Loucy (cell line): ENCODE results near the gene SH2D3C.

Experiments used
- H2AFZ ChIP-seq: fragments of 200-600 bp; sonication (generic); 2 replicates; pipeline ENCODE4 v1.6.0; 2016; ENCODE audit warnings: antibody characterized with exemption, mild to moderate bottlenecking, low read length, moderate library complexity
- H3F3A ChIP-seq: fragments of 200-600 bp; 2 replicates; pipeline ENCODE4 v1.6.0; 2016; ENCODE audit warnings: antibody characterized with exemption, low read depth, mild to moderate bottlenecking
- H3K27me3 ChIP-seq: fragments of 200-600 bp; sonication (generic); 2 replicates; pipeline ENCODE4 v1.6.1; 2014; ENCODE audit warnings: low read length, mild to moderate bottlenecking; ENCODE audit not compliant: insufficient read depth, poor library complexity, severe bottlenecking
- H3K36me3 ChIP-seq: fragments of 200-600 bp; sonication (generic); 2 replicates; pipeline ENCODE4 v1.6.1; 2016; ENCODE audit warnings: low read length; ENCODE audit not compliant: insufficient read depth
- H3K4me1 ChIP-seq: fragments of 200-600 bp; sonication (generic); 2 replicates; pipeline ENCODE4 v1.5.1; 2014; ENCODE audit warnings: low read length, mild to moderate bottlenecking; ENCODE audit not compliant: insufficient read depth, poor library complexity, severe bottlenecking
- H3K4me2 ChIP-seq: fragments of 200-600 bp; sonication (generic); 2 replicates; pipeline ENCODE4 v1.6.0; 2014; ENCODE audit warnings: antibody characterized with exemption, low read length, low read depth, mild to moderate bottlenecking; ENCODE audit not compliant: poor library complexity, severe bottlenecking
- H3K4me3 ChIP-seq: fragments of 200-600 bp; sonication (generic); 2 replicates; pipeline ENCODE4 v1.5.1; 2014; ENCODE audit warnings: low read length, mild to moderate bottlenecking, mixed read lengths; ENCODE audit not compliant: poor library complexity, severe bottlenecking
- H3K79me2 ChIP-seq: fragments of 200-600 bp; sonication (generic); 2 replicates; pipeline ENCODE4 v1.6.1; 2014; ENCODE audit warnings: low read length; ENCODE audit not compliant: insufficient read depth
- H3K9ac ChIP-seq: fragments of 200-600 bp; sonication (generic); 2 replicates; pipeline ENCODE4 v1.6.0; 2014; ENCODE audit warnings: mild to moderate bottlenecking, low read depth, low read length, moderate library complexity; ENCODE audit not compliant: poor library complexity, severe bottlenecking
- H3K9me2 ChIP-seq: fragments of 200-600 bp; sonication (generic); replicated peaks from 2 replicates; pipeline ENCODE4 v1.6.1; 2016; ENCODE audit warnings: low read depth, low read length, mixed read lengths
- H3K9me3 ChIP-seq: fragments of 200-600 bp; sonication (generic); 2 replicates; pipeline ENCODE4 v1.6.1; 2014; ENCODE audit warnings: mild to moderate bottlenecking, antibody characterized with exemption, low read length, low read depth; ENCODE audit not compliant: insufficient read depth
- H4K20me1 ChIP-seq: fragments of 200-600 bp; sonication (generic); 2 replicates; pipeline ENCODE4 v1.6.0; 2014; ENCODE audit warnings: antibody characterized with exemption, low read length, mild to moderate bottlenecking; ENCODE audit not compliant: insufficient read depth, poor library complexity, severe bottlenecking
- EZH2phosphoT487 ChIP-seq: fragments of 200-600 bp; IDR thresholded peaks from 2 replicates; pipeline ENCODE4 v1.6.1; 2018; ENCODE audit warnings: antibody characterized with exemption, mild to moderate bottlenecking, moderate library complexity, borderline replicate concordance
- TF ChIP-seq, protein P1 (sequence below): fragments of 200-600 bp; sonication (generic); conservative IDR thresholded peaks from 2 replicates; pipeline ENCODE4 v1.5.1; 2014; ENCODE audit warnings: mild to moderate bottlenecking, antibody characterized with exemption, low read length

SH2D3C gene

DNA sequence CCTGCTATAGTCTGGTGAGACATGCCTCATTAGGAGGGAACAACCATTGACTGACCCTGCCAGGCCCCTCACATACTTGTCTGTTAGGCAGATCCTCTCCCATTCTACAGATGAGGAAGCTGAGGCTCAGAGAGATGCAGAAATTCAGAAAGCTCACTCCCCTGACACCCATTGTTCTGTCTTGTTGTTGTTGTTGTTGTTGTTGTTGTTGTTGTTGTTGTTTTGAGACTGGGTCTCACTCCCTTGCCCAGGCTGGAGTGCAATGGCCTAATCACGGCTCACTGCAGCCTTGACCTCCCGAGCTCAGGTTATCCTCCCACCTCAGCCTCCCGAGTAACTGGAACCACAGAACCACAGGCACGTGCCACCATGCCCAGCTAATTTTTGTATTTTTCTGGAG is 84.8 kb downstream of the SH2D3C start:
- Histone ChIP-seq H3K9me3 (no peaks in the 10 kb centered on the region), H3K27me3 (no peaks in the 10 kb centered on the region), H3K4me3 (no peak overlapping the region), H3F3A (no peaks in the 10 kb centered on the region), H2AFZ (no peak overlapping the region), H3K36me3 (peaks cover 17% of the 10 kb centered on the region; the same call in 1 of the 2 replicates), H3K9me2 (no peaks in the 10 kb centered on the region), H3K4me1 (no peaks in the 10 kb centered on the region), H3K9ac (no peak overlapping the region), H4K20me1 (no peaks in the 10 kb centered on the region), H3K4me2 (no peak overlapping the region), H3K79me2 (no peaks in the 10 kb centered on the region)
- TF ChIP-seq, protein P1, sequence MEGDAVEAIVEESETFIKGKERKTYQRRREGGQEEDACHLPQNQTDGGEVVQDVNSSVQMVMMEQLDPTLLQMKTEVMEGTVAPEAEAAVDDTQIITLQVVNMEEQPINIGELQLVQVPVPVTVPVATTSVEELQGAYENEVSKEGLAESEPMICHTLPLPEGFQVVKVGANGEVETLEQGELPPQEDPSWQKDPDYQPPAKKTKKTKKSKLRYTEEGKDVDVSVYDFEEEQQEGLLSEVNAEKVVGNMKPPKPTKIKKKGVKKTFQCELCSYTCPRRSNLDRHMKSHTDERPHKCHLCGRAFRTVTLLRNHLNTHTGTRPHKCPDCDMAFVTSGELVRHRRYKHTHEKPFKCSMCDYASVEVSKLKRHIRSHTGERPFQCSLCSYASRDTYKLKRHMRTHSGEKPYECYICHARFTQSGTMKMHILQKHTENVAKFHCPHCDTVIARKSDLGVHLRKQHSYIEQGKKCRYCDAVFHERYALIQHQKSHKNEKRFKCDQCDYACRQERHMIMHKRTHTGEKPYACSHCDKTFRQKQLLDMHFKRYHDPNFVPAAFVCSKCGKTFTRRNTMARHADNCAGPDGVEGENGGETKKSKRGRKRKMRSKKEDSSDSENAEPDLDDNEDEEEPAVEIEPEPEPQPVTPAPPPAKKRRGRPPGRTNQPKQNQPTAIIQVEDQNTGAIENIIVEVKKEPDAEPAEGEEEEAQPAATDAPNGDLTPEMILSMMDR = no peak
- no peak for TF ChIP-seq EZH2phosphoT487

DNA sequence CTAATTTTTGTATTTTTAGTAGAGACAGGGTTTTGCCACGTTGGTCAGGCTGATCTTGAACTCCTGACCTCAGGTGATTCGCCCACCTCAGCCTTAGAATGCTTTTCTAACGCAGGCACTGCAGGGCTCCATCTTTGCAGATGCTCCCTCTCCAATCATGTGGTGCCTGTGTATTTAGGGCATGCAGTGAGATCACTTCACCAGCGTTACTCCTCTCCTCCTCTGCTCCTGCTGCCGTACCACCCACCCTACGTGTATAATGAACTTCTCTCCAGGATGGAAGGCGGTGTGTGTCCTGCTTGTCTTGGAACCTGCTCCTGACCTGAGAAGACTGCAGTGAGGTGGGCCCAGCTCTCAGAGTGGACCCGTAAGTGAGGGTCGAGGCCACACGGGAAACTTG is 85.3 kb downstream of the SH2D3C start:
- Histone ChIP-seq H3K4me1 (no peaks in the 10 kb centered on the region), H3K79me2 (no peaks in the 10 kb centered on the region), H3K36me3 (peaks cover 22% of the 10 kb centered on the region; the same call in 1 of the 2 replicates), H4K20me1 (no peaks in the 10 kb centered on the region), H3K9ac (no peak overlapping the region), H3K27me3 (no peaks in the 10 kb centered on the region), H3K4me2 (no peak overlapping the region), H3K4me3 (no peak overlapping the region), H3F3A (no peaks in the 10 kb centered on the region), H3K9me2 (no peaks in the 10 kb centered on the region), H3K9me3 (no peaks in the 10 kb centered on the region), H2AFZ (no peak overlapping the region)
- no peak for TF ChIP-seq EZH2phosphoT487
- TF ChIP-seq, protein P1 = no peak

DNA sequence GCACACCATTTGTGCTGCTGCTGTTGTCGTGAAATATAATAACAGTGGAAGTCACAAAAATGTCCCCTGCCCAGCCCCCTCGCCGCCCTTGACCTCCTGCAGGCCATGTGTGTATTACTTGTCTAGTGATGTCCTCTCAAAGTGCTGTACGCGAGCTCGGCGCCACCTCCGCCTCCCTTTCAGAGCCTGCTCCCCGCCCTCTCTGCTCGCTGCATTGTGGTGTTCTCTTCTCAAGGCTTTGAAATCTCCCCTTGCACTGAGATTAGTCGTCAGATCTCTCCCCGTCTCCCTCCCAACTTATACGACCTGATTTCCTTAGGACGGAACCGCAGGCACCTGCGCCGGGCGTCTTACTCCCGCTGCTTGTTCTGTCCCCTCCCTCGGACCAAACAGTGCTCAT is 86.4 kb downstream of the SH2D3C start:
- no peaks in the 10 kb centered on the region for H3K79me2 ChIP-seq
- no peaks in the 10 kb centered on the region for H3K9me2 ChIP-seq
- H3K9ac ChIP-seq = no peak overlapping the region
- no peaks in the 10 kb centered on the region for H3F3A ChIP-seq
- H3K4me3 ChIP-seq = no peak overlapping the region
- no peaks in the 10 kb centered on the region for H3K9me3 ChIP-seq
- H4K20me1 ChIP-seq = no peaks in the 10 kb centered on the region
- no peak for TF ChIP-seq EZH2phosphoT487
- TF ChIP-seq, protein P1 = no peak
- H3K27me3 ChIP-seq = no peaks in the 10 kb centered on the region
- H3K36me3 ChIP-seq = peaks cover 27% of the 10 kb centered on the region; the same call in 1 of the 2 replicates
- no peak overlapping the region for H3K4me2 ChIP-seq
- H3K4me1 ChIP-seq = no peaks in the 10 kb centered on the region
- no peak overlapping the region for H2AFZ ChIP-seq
